Hematopoietic multipotent progenitor cell treated with erythropoietin and hydrocortisone succinate and interleukin-3 and kit ligand, for 17 days (in vitro differentiated cells): ENCODE measurements around the gene CPPED1.

ENCODE experiments used
- DNase-seq: peaks from one replicate; pipeline ENCODE4 v3.0.0-alpha.2; 2015; ENCODE audit warnings: low spot score

Gene CPPED1

DNA sequence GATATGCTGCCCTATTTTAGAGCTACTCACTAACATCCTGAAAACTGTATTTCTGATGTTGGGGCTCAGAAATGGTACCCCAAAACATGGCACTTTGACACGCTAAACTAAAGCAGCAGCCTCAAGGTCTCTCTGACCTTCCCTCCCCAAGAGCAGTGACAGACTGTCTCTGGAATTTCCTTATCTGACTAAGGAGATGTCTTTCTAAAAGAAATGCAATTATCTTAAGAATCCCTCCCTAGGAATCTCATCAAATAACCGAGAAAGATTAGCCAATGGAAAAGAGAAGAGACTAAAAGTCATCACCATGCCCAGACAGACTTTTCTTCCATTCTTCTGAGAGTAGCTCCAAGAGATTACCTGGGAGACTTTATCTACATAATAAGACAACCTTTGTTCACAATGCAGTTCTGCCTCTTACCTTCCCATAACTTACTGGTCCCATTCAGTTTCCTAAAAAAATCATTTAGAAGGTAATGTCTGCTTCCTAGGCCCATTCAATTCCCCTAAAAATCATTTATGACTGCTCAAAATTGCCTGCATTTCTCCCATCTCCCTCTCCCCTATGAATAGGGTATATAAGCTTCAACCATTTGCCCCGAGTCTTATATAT, 123.9 kb downstream of the CPPED1 start:
- DNase-seq, result no peak

DNA sequence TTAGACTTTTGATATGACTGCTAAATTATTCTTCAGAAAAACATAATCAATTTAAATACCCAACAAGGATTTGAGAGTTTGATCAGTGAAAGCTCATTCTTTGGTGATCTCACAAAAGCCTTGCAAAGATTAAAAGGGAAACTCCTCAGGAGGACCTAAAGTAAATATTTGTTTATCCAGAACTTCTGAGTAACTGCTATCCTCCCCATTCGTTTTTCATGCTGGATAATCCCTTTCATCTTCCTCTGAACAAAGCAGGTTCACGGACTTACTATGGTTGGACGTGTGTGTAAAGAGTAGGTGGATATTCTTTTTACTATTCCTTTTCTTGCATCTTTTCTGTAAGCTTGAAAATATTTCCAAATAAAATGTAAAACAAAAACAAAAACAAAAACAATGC, 124.7 kb downstream of the CPPED1 start:
- DNase-seq, result no peak

DNA sequence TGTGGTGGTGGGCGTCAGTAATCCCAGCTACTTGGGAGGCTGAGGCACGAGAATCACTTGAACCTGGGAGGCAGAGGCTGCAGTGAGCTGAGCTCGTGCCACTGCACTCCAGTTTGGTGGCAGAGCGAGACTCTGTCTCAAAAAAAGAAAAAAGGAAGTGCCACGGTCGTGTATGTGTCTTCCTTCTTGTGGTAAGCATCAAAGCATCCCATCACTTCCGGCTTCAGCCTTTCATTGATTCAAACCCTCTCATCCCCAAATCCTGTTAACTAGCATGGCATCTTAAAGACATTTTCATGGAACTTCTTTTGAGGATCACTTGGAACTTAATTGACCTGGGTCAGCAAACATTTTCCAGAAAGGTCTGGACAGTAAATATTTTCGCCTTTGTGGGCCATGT, 126.2 kb downstream of the CPPED1 start:
- DNase-seq, result no peak

DNA sequence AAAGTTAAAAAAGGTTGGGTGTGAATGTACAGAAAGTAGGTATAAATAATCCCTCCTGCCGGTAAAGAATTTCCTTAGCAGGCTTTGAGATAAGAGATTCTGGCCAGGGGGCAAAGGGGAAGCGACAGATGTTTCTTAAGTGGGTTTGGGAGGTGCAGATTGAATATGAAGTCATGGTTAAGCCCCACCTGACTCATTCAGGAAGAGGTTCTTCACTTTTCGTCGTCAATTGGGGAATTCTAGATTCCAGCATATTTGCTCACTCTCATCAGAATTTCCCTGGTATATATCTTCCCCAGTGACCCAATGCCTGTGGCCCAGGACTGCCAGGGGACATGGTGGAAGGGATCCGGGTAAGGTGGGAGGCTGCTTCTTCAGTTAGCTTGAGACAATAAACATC, 127.8 kb downstream of the CPPED1 start:
- DNase-seq, result no peak

DNA sequence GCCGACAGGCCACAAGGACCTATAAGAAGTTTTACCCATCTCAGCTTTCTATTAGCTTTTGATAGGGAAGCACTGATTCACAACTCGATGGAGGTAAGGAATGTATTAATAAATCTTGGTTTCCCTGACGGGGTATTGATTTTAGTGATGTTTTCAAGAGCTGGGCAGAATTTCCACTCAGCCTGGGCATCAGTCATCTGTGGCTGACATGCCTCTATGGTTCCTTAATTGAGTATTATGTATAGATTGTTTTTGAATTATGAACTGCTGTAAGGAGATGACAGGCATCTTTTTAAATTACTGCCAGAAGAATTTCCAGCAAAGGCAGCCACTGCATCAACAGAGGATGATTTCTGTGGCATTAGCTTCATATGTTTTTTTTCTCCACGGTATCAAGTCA, 128.6 kb downstream of the CPPED1 start:
- DNase-seq, result no peak

DNA sequence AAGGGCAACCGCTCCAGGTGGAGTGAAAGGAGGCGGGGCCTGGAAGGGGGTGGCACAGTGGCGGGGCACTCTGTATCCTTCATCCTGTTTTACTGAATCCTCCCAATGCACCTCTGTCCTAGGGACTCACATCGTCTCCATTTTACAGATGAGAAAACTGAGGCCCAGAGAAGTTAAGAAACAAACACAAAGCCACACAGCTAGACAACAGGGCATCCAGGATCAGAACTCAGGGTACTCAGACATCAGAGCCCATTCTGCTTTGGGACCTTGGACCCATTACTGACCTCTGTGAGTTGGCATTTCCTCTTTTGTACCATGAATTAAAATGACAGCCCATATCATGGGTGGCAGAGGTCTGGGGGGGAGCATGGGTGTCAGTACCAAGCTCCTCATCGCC, 129.2 kb downstream of the CPPED1 start:
- DNase-seq, result no peak

DNA sequence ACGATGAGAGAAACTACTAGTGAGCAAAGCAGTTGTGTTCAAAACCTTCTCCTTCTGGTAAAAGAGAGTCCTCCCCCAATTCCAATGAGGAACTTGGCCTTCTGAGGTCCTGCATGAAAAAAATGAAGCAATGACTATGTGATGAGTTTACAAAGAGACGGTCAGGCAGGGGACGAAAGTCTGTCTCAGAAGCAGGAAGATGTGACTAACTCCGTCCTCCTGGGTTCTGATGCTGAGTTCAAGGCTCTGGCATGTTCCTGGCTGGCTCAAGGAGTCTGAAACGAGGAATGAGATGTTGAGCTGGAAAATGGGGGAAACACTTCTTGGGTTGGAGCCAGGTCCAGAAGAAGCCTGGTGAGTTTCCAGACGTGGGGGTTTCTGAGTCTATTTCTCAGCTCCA, 129.6 kb downstream of the CPPED1 start:
- no peak for DNase-seq

DNA sequence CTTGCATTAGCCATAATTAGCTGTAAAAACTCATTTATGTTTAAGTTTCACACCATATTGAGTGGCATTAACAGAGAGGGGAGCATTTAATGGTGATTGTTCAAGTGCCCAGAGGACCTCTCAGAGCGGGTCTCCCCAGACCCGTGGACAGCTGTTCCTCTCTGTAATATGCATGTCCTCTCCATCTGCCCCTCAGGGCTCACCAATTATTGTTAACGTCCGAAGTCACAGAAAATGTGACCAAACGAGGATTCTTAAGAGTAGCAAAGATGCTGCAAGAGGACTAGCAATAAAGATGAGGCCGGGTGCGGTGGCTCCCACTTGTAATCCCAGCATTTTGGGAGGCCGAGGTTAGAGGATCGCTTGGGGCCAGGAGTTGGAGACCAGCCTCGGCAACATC, 130.2 kb downstream of the CPPED1 start:
- DNase-seq, result no peak

DNA sequence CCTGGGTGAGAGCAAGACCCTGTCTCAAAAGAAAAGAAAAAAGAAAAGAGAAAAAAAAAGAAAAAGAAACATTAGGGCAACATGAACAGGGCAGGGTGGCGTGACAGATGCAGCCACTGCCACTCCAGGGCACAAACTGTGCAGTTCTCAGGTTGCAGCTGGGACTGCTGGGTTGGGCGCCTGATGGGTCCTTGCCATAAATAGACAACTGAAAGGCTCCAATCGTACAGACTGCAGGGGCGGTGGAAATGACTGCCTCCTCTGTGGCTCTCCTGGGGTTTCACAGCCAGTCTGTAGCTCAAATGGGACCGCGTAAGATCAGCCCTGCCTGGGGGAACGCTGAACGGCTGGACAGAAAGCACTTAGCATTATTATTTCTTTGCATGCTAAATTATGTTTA, 130.7 kb downstream of the CPPED1 start:
- DNase-seq, result no peak

DNA sequence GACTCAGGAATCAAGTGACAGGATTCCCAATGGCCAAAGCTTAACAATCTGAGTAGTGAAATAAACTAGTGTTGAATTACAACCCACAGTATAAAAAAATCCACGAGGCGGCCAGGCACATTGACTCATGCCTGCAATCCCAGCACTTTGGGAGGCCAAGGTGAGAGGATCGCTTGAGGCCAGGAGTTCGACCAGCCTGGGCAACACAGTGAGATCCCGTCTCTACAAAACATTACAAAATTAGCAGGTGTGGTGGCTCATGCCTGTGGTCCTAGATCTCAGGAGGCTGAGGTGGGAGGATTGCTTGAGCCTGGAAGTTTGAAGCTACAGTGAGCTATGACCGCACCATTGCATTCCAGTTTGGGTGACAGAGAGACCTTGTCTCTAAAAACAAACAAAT, 133.8 kb downstream of the CPPED1 start:
- DNase-seq, result no peak

DNA sequence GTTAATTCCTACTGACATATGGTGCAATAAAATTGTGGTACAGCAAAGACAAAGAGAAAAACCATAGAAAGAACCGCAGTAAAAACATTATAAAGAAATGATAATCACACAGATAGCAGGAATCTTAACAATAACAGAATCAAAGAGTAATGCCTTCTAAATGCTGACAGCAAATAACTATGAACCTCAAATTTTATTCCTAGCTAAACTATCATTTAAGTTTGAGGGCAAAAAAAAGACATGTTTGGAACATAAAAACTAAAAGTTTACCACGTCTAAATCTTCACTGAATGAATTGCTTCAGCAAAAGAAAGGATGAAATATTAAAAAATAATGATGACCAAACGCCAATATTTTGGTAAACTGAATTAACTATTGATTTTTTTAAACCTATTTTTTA, 135.8 kb downstream of the CPPED1 start:
- no peak for DNase-seq

DNA sequence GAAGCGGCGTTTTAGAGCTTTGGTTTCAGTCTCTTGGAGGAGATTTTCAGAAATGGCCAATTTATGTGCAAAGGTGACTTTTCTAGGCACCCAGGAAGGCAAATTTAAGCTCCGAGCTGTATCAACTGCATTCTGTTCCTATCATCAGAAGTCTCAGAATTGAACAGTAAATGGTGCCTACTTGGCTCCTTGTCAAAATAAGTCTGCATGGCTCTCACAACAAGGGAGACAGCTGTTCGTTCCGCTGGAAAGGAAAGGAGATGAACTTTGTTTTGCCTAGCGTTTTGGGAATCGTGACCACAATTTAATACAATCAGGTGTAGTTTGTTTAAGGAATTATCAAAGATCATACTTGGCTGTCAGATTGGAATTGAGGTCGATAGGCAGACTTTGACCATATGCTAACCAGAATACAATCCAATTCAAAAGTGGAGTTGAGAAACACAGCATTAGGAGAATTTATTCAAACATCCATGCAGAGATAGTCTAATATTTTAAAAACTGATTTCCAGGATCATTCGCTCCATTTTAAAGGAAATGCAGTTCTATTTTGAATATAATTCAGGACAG, 139.4 kb downstream of the CPPED1 start:
- DNase-seq, result no peak

DNA sequence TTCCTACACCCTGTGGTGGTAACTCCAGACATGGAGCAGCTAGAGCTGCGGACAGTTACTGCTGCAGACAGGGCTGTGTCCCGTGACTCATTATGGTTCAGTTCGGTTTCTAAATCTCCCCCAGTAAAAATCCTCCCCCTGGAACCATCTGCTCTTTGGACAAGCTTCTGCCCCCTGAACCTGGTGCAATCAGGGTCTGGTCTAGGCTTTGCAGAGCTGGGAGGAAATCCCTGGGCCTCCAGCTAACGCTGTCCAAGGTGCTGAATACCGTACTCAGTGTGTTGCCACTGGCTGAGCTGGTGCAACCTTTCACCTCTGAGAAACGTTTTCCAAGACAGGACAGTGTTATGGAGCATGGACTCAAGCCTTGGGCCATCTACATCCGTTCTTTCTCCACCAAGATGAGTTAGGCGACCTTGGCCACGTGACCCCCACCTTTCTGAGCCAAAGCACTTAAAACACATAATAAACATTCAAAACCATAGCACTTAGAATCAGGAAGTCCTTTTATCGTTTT, 142.0 kb downstream of the CPPED1 start:
- DNase-seq, result no peak

DNA sequence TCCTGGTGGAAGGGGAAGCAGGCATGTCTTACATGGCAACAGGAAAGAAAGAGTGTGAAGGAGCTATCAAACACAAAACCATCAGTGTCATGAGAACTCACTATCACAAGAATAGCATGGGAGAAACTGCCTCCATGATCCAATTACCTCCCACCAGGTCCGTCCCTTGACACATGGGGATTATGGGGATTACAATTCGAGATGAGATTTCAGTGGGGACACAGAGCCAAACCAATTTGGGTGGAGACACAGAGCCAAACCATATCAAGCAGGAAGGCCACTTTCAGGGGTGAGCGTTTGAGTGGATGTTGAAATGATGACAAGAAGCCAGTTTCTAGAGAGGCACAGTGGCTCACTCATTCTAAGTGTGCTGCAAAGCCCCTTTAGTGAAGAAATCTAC, 143.8 kb downstream of the CPPED1 start:
- DNase-seq, result no peak

DNA sequence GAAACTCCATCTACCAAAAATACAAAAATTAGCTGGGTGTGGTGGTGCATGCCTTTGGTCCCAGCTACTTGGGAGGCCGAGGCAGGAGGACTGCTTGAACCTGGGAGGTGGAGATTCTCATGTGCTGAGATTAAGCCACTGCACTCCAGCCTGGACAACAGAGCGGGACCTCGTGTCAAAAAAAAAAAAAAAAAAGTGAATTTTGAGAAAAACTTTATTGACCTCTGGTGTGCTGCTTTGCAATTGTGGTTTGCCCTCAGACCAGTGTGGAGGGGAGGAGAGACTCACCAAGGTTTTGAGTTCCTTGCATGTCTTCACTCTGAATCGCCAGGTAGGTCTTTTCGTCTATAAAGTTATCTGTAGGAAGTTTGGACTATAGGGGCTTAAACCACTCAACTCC, 145.2 kb downstream of the CPPED1 start:
- no peak for DNase-seq

DNA sequence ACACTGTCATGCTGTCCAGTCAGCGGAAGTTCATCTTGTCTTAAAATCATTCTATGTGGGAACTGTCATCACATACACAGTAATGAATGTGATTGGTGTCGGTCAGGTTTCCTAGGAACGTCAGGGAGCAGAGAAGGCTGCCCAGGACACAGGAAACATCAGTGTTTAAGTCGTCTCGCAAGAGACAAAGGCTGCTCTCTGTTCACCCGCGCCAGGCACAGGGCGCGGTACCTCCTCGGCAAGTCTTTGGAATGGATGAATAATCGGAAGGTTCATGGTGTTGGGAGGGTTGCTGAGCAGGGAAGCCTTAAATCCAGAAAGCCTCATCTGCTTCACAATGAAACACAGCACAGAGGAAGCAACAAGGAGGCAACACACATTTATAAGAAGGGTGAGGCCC, 148.2 kb downstream of the CPPED1 start:
- DNase-seq, result no peak

DNA sequence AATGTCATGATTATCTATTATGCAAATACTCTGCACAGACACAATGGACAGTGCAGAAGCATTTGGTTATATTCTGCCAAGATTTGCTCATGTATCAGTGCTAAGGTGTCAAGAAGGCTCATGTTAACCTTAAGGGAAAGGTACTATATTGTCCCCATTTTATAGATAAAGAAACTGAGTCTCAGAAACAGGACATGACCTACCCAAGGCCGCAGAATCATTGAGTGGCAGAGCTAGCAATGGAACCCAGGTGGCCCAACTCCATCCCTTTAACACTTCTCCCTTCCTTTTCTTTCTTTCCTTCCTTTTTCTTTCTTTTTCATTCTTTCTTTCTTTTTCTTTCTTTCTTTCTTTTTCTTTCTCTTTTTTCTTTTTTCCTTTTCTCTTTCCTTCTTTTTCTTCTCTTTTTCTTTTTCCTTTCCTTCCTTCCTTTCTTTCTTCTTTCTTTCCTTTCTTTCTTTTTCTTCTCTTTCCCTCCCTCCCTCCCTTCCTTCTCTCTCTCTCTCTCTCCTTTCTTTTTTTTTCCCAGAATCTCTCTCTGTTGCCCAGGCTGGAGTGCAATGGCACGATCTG, 149.8 kb downstream of the CPPED1 start:
- no peak for DNase-seq

DNA sequence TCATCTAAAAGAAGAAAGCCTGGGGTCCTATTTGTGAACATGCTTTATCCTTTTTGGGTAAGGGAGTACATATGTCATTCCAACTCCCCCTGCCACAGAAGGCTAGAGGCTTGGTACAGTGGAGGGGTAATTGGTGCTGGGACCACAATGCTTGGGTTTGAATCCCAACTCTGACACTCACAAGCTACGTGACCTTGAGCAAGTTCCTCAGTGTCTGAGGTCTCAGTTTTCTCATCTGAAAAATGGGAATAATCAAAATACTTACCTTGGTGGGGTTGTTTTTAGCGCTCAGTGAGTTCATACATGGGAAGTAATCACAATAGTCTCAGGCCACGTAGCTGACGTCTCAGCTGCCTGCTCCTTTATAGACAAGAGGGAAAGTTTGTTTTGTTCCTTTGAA, 150.8 kb downstream of the CPPED1 start:
- no peak for DNase-seq

DNA sequence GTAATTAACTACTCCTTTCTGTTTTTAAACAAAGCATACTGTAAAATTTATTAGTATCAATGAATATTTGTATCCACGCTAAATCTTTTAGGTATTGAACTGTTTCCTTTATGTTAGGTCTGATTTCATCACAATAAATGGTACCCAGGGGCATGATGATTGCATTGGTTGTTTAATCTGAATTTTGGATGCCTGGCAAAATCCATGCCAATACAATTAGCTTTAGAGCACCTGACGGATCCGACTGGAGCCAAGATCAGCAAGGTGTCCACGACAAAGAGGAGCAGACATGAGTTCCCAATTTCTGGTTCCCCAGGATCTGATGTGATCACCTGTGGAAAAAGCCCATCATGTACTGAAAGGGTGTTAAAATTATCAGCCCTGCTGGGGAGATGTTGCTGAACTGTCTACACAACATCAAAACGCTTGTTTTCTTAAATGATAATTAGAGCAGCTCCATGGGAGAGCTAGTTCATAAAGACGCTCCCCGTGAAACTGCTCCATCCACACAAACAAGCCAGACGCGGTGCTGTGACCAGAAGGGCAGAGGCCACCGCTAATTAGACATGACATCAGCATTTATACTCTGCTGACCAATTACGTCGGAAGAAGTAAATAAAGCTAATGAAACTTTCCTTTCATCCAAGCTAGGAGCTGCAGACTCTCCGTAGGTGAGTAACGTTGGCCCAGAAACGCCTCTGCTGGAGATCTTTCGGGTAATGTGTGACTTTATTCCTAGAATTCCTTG, 151.7 kb downstream of the CPPED1 start:
- no peak for DNase-seq

DNA sequence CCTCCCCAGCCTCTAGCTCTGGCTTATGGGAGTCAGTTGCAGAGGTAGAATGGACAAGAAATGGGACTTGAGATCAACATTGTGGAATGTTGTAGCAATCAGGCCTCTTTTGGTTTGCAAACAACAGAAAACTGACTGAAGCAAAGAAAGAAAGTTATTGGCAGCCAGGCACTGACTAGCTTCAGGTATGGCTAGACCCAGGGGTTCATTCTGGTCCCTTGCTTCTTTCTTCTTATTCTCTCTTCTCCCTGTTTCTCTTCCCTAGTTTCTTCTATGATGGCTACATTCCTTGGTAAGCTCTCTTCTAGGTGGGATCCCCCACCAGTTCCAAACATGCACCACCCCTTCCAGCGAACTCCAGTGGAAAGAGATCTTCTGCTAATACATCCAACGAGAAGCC, 154.3 kb downstream of the CPPED1 start:
- no peak for DNase-seq

DNA sequence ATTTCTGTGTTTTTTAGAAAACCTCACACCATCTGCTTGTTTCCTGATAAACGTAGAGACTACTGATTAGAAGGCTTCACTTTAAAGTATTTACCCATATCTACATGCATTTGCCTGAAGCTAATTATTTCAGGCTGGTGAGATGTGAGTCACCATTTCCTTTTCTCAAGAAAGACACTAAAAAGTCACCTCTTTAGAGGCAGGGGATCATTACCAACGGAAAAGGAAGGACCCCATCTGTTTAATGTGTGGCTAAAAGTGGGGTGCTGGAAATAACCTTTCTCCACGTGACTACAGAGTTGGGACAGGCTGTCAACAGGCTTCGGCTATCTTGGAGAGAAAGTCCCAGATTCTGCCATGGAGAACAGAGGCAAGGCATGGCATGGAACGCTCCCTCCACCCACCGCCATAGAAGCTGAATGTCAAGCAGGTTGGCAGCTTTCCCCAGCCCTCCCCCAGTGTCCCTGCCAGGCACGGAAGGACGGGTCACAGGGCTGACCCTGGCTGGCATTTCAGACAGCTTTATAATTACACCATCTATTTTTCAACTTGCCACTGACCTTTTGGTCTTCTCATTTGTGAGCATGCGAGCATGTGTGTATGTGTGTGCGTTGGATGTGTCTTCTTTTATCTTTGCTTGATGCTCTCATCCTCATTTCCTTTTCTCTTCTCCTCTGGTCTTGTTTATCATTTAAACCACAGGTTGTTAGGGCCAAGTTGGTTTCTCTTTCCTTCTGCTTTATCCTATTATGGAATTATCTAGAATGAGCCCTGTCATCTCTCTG, 157.0 kb downstream of the CPPED1 start:
- no peak for DNase-seq

DNA sequence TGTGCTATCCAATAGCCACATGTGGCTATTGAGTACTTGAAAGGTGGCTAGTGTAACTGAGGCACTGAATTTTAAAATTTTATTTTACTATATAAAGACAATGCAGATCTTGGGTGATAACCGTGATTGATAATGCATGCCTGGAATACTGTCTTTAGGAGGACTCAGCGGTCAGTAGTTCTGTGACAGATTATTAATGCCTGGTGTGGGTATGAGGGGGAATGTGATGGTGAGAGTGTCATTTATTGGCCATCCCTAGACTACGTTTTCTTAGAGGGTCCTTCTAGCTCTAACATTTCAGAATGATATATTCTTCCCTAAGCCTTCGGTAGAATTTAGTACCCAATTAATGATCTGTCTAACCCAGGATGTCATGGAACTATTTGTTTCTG, 157.6 kb downstream of the CPPED1 start:
- no peak for DNase-seq
